Activated naive CD8-positive, alpha-beta T cell treated with anti-CD3 and anti-CD28 coated beads, Interleukin-2, amount 50 U/mL, for 24 hours (primary cell): ENCODE data around the gene PSMG3.

Experiments used
- ATAC-seq: fragments of 150-1000 bp; cut with Tn5 transposase; one replicate; pipeline ENCODE4 v1.10.0; 2021
- DNase-seq: peaks from one replicate; pipeline ENCODE4 v3.0.0; 2021
- H3K27ac Mint-ChIP-seq: one replicate; pipeline ENCODE4 v1.8.0; 2021; ENCODE audit warnings: mild to moderate bottlenecking, mixed read lengths
- H3K27me3 Mint-ChIP-seq: one replicate; pipeline ENCODE4 v1.8.0; 2021; ENCODE audit warnings: mixed read lengths
- H3K36me3 Mint-ChIP-seq: one replicate; pipeline ENCODE4 v1.8.0; 2021; ENCODE audit warnings: low read depth, mixed read lengths
- H3K4me1 Mint-ChIP-seq: one replicate; pipeline ENCODE4 v1.8.0; 2021; ENCODE audit warnings: mixed read lengths
- H3K4me3 Mint-ChIP-seq: one replicate; pipeline ENCODE4 v1.8.0; 2021; ENCODE audit warnings: mild to moderate bottlenecking, moderate library complexity, mixed read lengths
- H3K9me3 Mint-ChIP-seq: one replicate; pipeline ENCODE4 v1.8.0; 2021; ENCODE audit warnings: mixed read lengths

The PSMG3 gene

GRCh38 chr7:1601956-1602355 lies 32.1 kb upstream of the PSMG3 start:
- DNase-seq (no peak), ATAC-seq (no peak)
- Mint-ChIP-seq H3K27me3 (peaks cover 8% of the 10 kb centered on the region), H3K36me3 (no peaks in the 10 kb centered on the region), H3K27ac (no peak overlapping the region), H3K4me1 (no peaks in the 10 kb centered on the region), H3K4me3 (no peak overlapping the region), H3K9me3 (no peaks in the 10 kb centered on the region)

GRCh38 chr7:1599640-1600395 lies 30.0 kb upstream of the PSMG3 start:
- peaks cover 5% of the 10 kb centered on the region for H3K27me3 Mint-ChIP-seq
- no peak overlapping the region for H3K4me3 Mint-ChIP-seq
- H3K9me3 Mint-ChIP-seq = no peaks in the 10 kb centered on the region
- H3K27ac Mint-ChIP-seq = no peak overlapping the region
- no peaks in the 10 kb centered on the region for H3K36me3 Mint-ChIP-seq
- ATAC-seq = no peak
- no peaks in the 10 kb centered on the region for H3K4me1 Mint-ChIP-seq
- DNase-seq = no peak

- Mint-ChIP-seq H3K4me3 (no peak overlapping the region), H3K27me3 (peaks cover 9% of the 10 kb centered on the region), H3K4me1 (no peaks in the 10 kb centered on the region), H3K36me3 (no peaks in the 10 kb centered on the region), H3K9me3 (no peaks in the 10 kb centered on the region), H3K27ac (no peak overlapping the region)
- ATAC-seq (no peak), DNase-seq (no peak)
Observed at GRCh38 chr7:1598961-1599639, 29.3 kb upstream of the PSMG3 start.

- peaks cover 10% of the 10 kb centered on the region for H3K27me3 Mint-ChIP-seq
- ATAC-seq (no peak), DNase-seq (no peak)
- H3K9me3 Mint-ChIP-seq = no peaks in the 10 kb centered on the region
- H3K4me1 Mint-ChIP-seq = no peaks in the 10 kb centered on the region
- no peak overlapping the region for H3K27ac Mint-ChIP-seq
- H3K36me3 Mint-ChIP-seq = no peaks in the 10 kb centered on the region
- H3K4me3 Mint-ChIP-seq = no peak overlapping the region
Observed at GRCh38 chr7:1598286-1598685, 28.5 kb upstream of the PSMG3 start.

- Mint-ChIP-seq H3K27ac (no peak overlapping the region), H3K27me3 (peaks cover 8% of the 10 kb centered on the region), H3K4me1 (peaks cover 1% of the 10 kb centered on the region), H3K9me3 (no peaks in the 10 kb centered on the region), H3K4me3 (no peak overlapping the region), H3K36me3 (no peaks in the 10 kb centered on the region)
- DNase-seq = no peak
- ATAC-seq = no peak
Observed at GRCh38 chr7:1597791-1598190, 28.0 kb upstream of the PSMG3 start.

- H3K27ac Mint-ChIP-seq = no peak overlapping the region
- ATAC-seq = no peak
Observed at GRCh38 chr7:1597066-1597760, 27.4 kb upstream of the PSMG3 start.

GRCh38 chr7:1596181-1597043 lies 26.6 kb upstream of the PSMG3 start:
- Mint-ChIP-seq H3K4me1 (peaks cover 14% of the 10 kb centered on the region), H3K27me3 (peaks cover 14% of the 10 kb centered on the region), H3K27ac (no peak overlapping the region), H3K4me3 (no peak overlapping the region), H3K9me3 (no peaks in the 10 kb centered on the region), H3K36me3 (no peaks in the 10 kb centered on the region)
- DNase-seq (no peak), ATAC-seq (no peak)

More at GRCh38 chr7:1597066-1597760, 27.4 kb upstream of the PSMG3 start:
- Mint-ChIP-seq H3K36me3 (no peaks in the 10 kb centered on the region), H3K9me3 (no peaks in the 10 kb centered on the region), H3K27me3 (peaks cover 10% of the 10 kb centered on the region), H3K4me3 (no peak overlapping the region), H3K4me1 (peaks cover 7% of the 10 kb centered on the region)
- DNase-seq = no peak

GRCh38 chr7:1595636-1596035 lies 25.8 kb upstream of the PSMG3 start:
- H3K9me3 Mint-ChIP-seq = no peaks in the 10 kb centered on the region
- H3K27ac Mint-ChIP-seq = no peak overlapping the region
- DNase-seq (no peak), ATAC-seq (no peak)
- no peak overlapping the region for H3K4me3 Mint-ChIP-seq
- H3K27me3 Mint-ChIP-seq = peaks cover 21% of the 10 kb centered on the region
- H3K4me1 Mint-ChIP-seq = peaks cover 22% of the 10 kb centered on the region
- H3K36me3 Mint-ChIP-seq = no peaks in the 10 kb centered on the region

GRCh38 chr7:1595027-1595426 lies 25.2 kb upstream of the PSMG3 start:
- no peaks in the 10 kb centered on the region for H3K36me3 Mint-ChIP-seq
- no peak for DNase-seq
- no peak overlapping the region for H3K4me3 Mint-ChIP-seq
- H3K27me3 Mint-ChIP-seq = peaks cover 25% of the 10 kb centered on the region
- no peak for ATAC-seq
- H3K4me1 Mint-ChIP-seq = peaks cover 24% of the 10 kb centered on the region
- no peak overlapping the region for H3K27ac Mint-ChIP-seq
- no peaks in the 10 kb centered on the region for H3K9me3 Mint-ChIP-seq

GRCh38 chr7:1593904-1594421 lies 24.1 kb upstream of the PSMG3 start:
- no peak for ATAC-seq
- peaks cover 28% of the 10 kb centered on the region for H3K27me3 Mint-ChIP-seq
- H3K36me3 Mint-ChIP-seq = peaks cover under 1% of the 10 kb centered on the region
- H3K4me3 Mint-ChIP-seq = no peak overlapping the region
- no peak overlapping the region for H3K27ac Mint-ChIP-seq
- H3K4me1 Mint-ChIP-seq = peaks cover 24% of the 10 kb centered on the region
- H3K9me3 Mint-ChIP-seq = no peaks in the 10 kb centered on the region
- no peak for DNase-seq

- Mint-ChIP-seq H3K27ac (no peak overlapping the region), H3K36me3 (peaks cover 3% of the 10 kb centered on the region), H3K27me3 (peaks cover 28% of the 10 kb centered on the region), H3K4me3 (no peak overlapping the region), H3K9me3 (no peaks in the 10 kb centered on the region), H3K4me1 (peaks cover 24% of the 10 kb centered on the region)
- ATAC-seq (peak; percentile 12), DNase-seq (no peak)
Observed at GRCh38 chr7:1593091-1593866, 23.4 kb upstream of the PSMG3 start.

GRCh38 chr7:1592299-1592871 lies 22.6 kb upstream of the PSMG3 start:
- Mint-ChIP-seq H3K27me3 (peaks cover 28% of the 10 kb centered on the region), H3K4me1 (peaks cover 24% of the 10 kb centered on the region), H3K4me3 (peak overlapping the region; percentile 22), H3K36me3 (peaks cover 3% of the 10 kb centered on the region), H3K27ac (no peak overlapping the region), H3K9me3 (no peaks in the 10 kb centered on the region)
- ATAC-seq = peak; percentile 25
- peak; percentile 21 for DNase-seq

GRCh38 chr7:1591876-1592275 lies 22.0 kb upstream of the PSMG3 start:
- Mint-ChIP-seq H3K4me3 (peak overlapping the region; percentile 22), H3K9me3 (no peaks in the 10 kb centered on the region), H3K27ac (no peak overlapping the region), H3K27me3 (peaks cover 28% of the 10 kb centered on the region), H3K36me3 (peaks cover 3% of the 10 kb centered on the region), H3K4me1 (peaks cover 24% of the 10 kb centered on the region)
- ATAC-seq (peak; percentile 58), DNase-seq (peak; percentile 41)
